Stimulated activated CD8-positive, alpha-beta memory T cell treated with anti-CD3 and anti-CD28 coated beads, Interleukin-7, amount 100 ng/mL, for 48 hours (primary cell): ENCODE results near the gene STARD13.

Source experiments
- DNase-seq, 2 donors: peaks; one replicate each; pipeline ENCODE4 v3.0.0-alpha.2; 2020; ENCODE audit warnings: low read depth in 1 of 2; ENCODE audit errors: extremely low read depth in 1 of 2

The STARD13 gene

GRCh38 chr13:33125821-33126570, 159.6 kb downstream of the STARD13 start:
- no peak for DNase-seq

GRCh38 chr13:33123066-33123859, 162.3 kb downstream of the STARD13 start:
- DNase-seq: no peak

- no peak for DNase-seq
Measured at GRCh38 chr13:33119856-33120543, 165.6 kb downstream of the STARD13 start.

GRCh38 chr13:33119022-33119781, 166.4 kb downstream of the STARD13 start:
- DNase-seq: no peak

- DNase-seq: no peak
Measured at GRCh38 chr13:33116321-33117010, 169.1 kb downstream of the STARD13 start.

GRCh38 chr13:33115274-33115673, 170.3 kb downstream of the STARD13 start:
- no peak for DNase-seq

- DNase-seq: no peak
Measured at GRCh38 chr13:33114146-33114545, 171.4 kb downstream of the STARD13 start.

- no peak for DNase-seq
Measured at GRCh38 chr13:33112766-33113165, 172.8 kb downstream of the STARD13 start.

GRCh38 chr13:33111414-33112110, 174.0 kb downstream of the STARD13 start:
- no peak for DNase-seq

GRCh38 chr13:33110713-33111413, 174.7 kb downstream of the STARD13 start:
- DNase-seq: no peak

- no peak for DNase-seq
Measured at GRCh38 chr13:33110386-33110712, 175.2 kb downstream of the STARD13 start.

- DNase-seq: no peak
Measured at GRCh38 chr13:33109801-33110200, 175.8 kb downstream of the STARD13 start.

GRCh38 chr13:33109271-33109697, 176.3 kb downstream of the STARD13 start:
- DNase-seq: no peak

GRCh38 chr13:33108620-33109019, 176.9 kb downstream of the STARD13 start:
- no peak for DNase-seq

- DNase-seq: no peak
Measured at GRCh38 chr13:33107361-33107760, 178.2 kb downstream of the STARD13 start.

- no peak for DNase-seq
Measured at GRCh38 chr13:33106656-33107360, 178.7 kb downstream of the STARD13 start.

- DNase-seq: no peak
Measured at GRCh38 chr13:33105387-33106005, 180.1 kb downstream of the STARD13 start.

- no peak for DNase-seq
Measured at GRCh38 chr13:33103457-33103856, 182.1 kb downstream of the STARD13 start.
